Mesothelial cell of epicardium (in vitro differentiated cells): ENCODE measurements around the gene SEC62. TPM values are rescaled to one million over a fixed set of nuclear protein-coding genes. Genes with fewer than 3 reads are reported as not detected.

ENCODE experiments used
- DNase-seq, 2 experiments: peaks; one replicate each; pipeline ENCODE4 v3.0.0; 2021; ENCODE audit warnings: low spot score in 2 of 2; ENCODE audit not compliant: unreplicated experiment in 2 of 2
- H3K27ac Mint-ChIP-seq: 2 replicates; pipeline ENCODE4 v1.8.0; 2021; ENCODE audit warnings: mixed read lengths
- H3K27me3 Mint-ChIP-seq: 2 replicates; pipeline ENCODE4 v1.8.0; 2021; ENCODE audit warnings: low read depth, mixed read lengths
- H3K36me3 Mint-ChIP-seq: 2 replicates; pipeline ENCODE4 v1.8.0; 2021; ENCODE audit warnings: mixed read lengths
- H3K4me1 Mint-ChIP-seq: 2 replicates; pipeline ENCODE4 v1.8.0; 2021; ENCODE audit warnings: mixed read lengths
- H3K4me3 Mint-ChIP-seq: 2 replicates; pipeline ENCODE4 v1.8.0; 2021; ENCODE audit warnings: mild to moderate bottlenecking, moderate library complexity, mixed read lengths
- H3K9me3 Mint-ChIP-seq: 2 replicates; pipeline ENCODE4 v1.8.0; 2021; ENCODE audit warnings: mixed read lengths
- CTCF ChIP-seq: fragments of 200-600 bp; sonication (generic); IDR thresholded peaks from one replicate; pipeline ENCODE4 v1.5.0; 2021; ENCODE audit warnings: antibody characterized with exemption; ENCODE audit not compliant: unreplicated experiment
- total RNA-seq: library from RNA; stranded (reverse); gene quantifications from 3 replicates; pipeline ENCODE4 v1.2.1, GENCODE V29; 2021

Gene SEC62
- total RNA-seq, 1 donor from 2014 or later = 112 TPM

- H3K36me3 Mint-ChIP-seq = peaks cover 11% of the 10 kb centered on the region
- no peak overlapping the region for H3K27ac Mint-ChIP-seq
Observed at GRCh38 chr3:169999433-169999832, 32.8 kb downstream of the SEC62 start.

GRCh38 chr3:170000051-170000450 is 33.4 kb downstream of the SEC62 start:
- Mint-ChIP-seq H3K36me3 (peaks cover 11% of the 10 kb centered on the region), H3K9me3 (no peaks in the 10 kb centered on the region), H3K4me3 (no peak overlapping the region), H3K4me1 (peaks cover 3% of the 10 kb centered on the region), H3K27ac (no peak overlapping the region), H3K27me3 (no peaks in the 10 kb centered on the region)
- DNase-seq = no peak
- no peak for TF ChIP-seq CTCF

More at GRCh38 chr3:169999433-169999832, 32.8 kb downstream of the SEC62 start:
- H3K9me3 Mint-ChIP-seq = no peaks in the 10 kb centered on the region
- H3K4me1 Mint-ChIP-seq = peaks cover 3% of the 10 kb centered on the region
- TF ChIP-seq CTCF = no peak
- H3K27me3 Mint-ChIP-seq = no peaks in the 10 kb centered on the region
- H3K4me3 Mint-ChIP-seq = no peak overlapping the region
- no peak for DNase-seq

- H3K4me1 Mint-ChIP-seq = peaks cover 3% of the 10 kb centered on the region
- DNase-seq = no peak
- H3K9me3 Mint-ChIP-seq = no peaks in the 10 kb centered on the region
- no peak for TF ChIP-seq CTCF
- peaks cover 6% of the 10 kb centered on the region for H3K36me3 Mint-ChIP-seq
- no peak overlapping the region for H3K4me3 Mint-ChIP-seq
- H3K27ac Mint-ChIP-seq = no peak overlapping the region
- no peaks in the 10 kb centered on the region for H3K27me3 Mint-ChIP-seq
Observed at GRCh38 chr3:170002231-170002630, 35.6 kb downstream of the SEC62 start.

GRCh38 chr3:170002879-170003278 is 36.3 kb downstream of the SEC62 start:
- Mint-ChIP-seq H3K27ac (no peak overlapping the region), H3K27me3 (no peaks in the 10 kb centered on the region)

GRCh38 chr3:170003881-170004356 is 37.3 kb downstream of the SEC62 start:
- Mint-ChIP-seq H3K27me3 (no peaks in the 10 kb centered on the region), H3K9me3 (no peaks in the 10 kb centered on the region), H3K36me3 (peaks cover 6% of the 10 kb centered on the region), H3K4me3 (no peak overlapping the region), H3K4me1 (peaks cover 3% of the 10 kb centered on the region), H3K27ac (no peak overlapping the region)
- TF ChIP-seq CTCF = no peak
- no peak for DNase-seq

More at GRCh38 chr3:170002879-170003278, 36.3 kb downstream of the SEC62 start:
- Mint-ChIP-seq H3K4me1 (peaks cover 3% of the 10 kb centered on the region), H3K9me3 (no peaks in the 10 kb centered on the region), H3K36me3 (peaks cover 6% of the 10 kb centered on the region), H3K4me3 (no peak overlapping the region)
- no peak for TF ChIP-seq CTCF
- DNase-seq = no peak
